HG02763 (cell line): Measurements from ENCODE around the gene SLF1.

Experiments
- ATAC-seq: cut with Tn5 transposase; IDR thresholded peaks from one replicate; pipeline ENCODE4 v1.9.1; 2021; ENCODE audit warnings: mild to moderate bottlenecking, moderate library complexity; ENCODE audit not compliant: unreplicated experiment

SLF1 gene

DNA sequence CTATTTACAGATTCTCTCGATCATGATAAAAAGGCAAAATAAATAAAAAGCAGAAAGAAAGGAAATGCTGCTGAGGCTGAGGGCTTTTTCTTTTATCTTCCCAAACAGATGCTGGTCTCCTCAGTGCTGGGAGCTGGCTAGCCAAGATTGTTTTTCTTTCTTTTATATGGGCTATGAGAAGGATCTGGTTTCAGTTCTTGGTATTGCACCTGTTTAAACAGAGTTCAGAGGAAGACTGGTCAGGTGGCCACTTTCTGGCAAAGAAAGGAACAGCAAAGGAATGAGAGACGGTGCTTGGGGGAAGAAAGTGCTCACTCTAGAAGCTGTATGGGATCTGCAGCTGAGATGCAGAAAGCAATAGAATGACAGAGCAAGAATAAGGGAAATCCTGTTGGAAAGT, 88.9 kb downstream of the SLF1 start:
- ATAC-seq: peak; percentile 46

DNA sequence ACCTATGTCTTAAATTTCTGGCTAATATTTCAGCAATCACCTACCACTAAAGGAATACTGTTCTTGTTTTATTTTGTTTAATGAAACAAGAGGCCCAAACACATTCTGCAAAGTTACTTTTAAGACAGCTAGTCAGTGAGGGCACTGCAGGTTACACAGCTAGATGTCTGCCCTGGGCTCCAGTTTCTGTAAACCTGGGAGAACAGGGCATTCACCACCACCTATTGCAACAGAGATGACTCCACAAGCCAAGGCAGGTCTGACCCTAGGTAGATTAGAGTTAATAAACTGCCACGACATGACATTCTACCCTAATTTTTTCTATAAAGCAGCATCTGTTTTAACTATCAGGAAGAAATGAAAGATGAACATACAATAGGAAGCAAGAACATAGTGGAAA, 90.8 kb downstream of the SLF1 start:
- ATAC-seq: no peak

DNA sequence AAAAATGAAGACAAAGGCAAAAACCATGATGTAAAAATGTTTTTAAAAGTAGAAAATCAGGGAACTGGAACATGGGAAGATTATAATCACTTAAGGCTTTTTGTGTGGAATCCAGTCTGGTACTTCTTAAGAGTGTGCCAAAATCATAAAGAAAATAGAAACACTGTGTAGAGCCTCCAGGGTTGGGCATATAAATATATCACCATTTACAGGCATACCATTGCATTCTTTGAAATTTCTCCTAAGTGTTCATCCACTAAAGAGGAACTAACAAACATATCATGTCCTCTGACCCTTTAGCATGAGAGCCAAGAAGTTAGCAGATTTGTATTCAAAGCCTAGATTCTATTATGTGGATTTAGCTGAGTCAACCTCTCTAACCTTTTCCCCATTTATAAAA, 93.3 kb downstream of the SLF1 start:
- no peak for ATAC-seq

DNA sequence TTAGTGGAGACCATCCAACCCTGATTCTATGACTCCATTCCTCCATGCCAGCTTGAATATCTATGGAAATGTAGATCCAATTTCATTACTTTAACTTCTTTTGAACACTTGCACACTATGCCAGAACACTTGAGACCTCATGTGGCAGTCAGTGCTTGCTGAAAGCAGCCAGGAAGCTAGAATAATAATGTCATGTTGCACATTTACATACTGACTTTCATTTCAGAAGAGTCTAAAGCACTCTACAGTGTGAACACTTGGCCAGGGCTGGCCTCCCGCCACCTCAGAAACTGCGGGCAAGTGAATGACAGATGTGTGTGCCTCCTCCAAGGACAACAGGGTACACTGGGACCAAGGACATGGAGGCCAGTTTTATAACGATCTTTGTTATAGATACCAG, 97.3 kb downstream of the SLF1 start:
- no peak for ATAC-seq

DNA sequence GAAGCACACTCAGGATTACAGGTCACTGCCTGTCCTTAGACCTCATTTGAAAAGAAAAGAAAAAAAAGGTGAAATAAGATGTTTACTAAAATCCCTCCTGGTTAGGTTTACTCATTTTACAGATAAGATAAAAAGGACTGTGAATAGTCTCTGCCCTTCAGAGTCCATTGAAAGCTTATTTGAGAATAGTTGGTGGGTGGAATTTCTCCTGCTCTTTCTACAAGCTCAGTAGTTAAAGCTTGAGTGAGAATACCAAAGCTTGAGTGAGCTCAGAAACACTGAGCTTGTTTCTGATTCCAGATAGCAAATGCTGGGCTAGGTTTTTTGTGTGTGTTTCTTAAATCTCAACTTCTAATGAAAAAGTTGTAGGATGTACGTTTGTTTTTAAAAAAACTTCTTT, 106.7 kb downstream of the SLF1 start:
- ATAC-seq: no peak

DNA sequence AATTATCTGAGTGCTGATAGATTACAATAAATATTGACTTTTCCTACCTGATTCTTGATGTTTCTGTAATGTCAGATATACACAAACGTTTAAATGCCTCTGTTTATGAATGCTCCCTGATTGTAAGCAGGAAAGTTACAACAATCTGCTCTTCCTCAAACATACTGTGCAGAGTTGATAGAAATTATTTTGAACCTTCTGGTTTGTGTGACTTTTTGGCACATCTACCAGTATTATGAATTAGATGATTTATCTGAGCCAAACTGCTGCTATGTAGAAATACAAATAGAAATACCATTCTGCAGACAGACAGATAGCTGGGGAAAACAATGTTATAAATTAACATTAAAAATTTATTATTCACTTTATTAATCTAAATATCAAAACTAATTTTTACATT, 113.0 kb downstream of the SLF1 start:
- no peak for ATAC-seq

DNA sequence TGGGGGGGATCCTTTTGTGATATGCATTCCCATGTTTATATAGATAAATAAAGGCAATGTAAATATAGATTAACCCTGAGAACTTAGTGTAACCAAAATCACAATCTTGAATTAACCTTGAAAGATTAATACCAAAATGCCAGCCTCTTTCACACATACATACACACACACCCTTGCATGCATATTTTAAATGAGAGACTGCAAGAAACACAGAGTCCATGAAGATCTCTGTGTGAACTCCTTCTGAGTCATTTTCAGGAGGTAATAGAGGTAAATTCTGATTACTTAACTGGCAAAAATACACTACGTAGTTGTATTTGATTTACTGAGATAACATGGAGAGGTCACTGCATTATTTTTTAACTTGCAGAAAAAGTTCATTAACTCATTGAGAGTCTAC, 118.0 kb downstream of the SLF1 start:
- no peak for ATAC-seq

DNA sequence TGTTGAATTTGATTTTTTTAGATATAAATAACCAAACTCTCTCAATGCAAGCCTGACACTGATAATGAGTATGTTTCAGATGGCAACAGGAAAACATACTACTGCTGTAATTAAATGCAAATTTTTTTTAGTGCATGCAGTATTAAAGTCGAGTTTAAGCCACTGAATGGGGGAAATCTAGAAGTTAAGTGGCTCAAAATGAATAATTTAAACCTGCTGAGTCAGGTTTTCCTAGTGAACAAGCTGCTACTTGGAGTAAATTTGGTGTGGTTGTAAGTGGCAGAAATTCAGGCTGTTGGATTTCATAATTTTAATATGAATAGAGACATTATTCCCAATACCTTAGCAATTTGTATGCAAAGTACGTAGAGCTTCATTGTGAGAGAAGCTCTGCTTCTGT, 121.8 kb downstream of the SLF1 start:
- ATAC-seq: no peak

DNA sequence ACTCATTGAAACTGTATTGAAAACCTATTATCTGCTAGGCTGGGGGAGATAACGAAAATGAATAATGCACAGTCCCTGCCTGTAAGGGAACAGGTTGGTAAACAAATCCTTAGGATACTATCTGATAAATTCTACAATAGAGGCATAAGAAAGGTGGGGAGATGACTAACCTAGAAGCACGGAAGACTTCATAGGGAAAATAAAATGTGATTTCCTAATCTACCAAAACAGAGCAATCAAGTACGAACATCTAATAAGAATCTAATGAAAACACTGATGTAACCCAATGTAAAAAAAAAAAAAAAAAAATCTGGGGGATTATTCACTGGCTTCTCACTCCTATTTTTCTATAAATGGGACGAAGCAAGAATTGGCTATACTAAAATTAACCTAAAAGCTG, 124.4 kb downstream of the SLF1 start:
- ATAC-seq: no peak

DNA sequence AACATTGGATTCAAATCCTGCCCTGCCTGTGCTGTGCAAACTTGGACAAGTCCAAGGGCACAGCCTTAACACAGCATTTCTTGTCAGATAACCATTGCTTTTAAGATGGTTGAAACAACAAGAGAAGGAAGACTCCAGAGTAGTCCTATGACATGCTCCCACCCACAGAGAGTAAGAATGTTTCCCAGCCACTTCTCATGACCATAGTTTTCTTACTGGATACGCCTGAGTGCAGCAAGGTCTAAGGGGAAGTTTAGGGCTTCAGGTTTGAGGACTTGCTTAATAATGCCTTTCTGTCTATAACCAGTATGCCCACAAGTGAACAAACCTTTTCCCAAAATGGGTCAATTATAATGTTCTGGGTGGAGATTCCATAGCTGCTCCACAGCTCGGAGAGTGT, 126.4 kb downstream of the SLF1 start:
- no peak for ATAC-seq

DNA sequence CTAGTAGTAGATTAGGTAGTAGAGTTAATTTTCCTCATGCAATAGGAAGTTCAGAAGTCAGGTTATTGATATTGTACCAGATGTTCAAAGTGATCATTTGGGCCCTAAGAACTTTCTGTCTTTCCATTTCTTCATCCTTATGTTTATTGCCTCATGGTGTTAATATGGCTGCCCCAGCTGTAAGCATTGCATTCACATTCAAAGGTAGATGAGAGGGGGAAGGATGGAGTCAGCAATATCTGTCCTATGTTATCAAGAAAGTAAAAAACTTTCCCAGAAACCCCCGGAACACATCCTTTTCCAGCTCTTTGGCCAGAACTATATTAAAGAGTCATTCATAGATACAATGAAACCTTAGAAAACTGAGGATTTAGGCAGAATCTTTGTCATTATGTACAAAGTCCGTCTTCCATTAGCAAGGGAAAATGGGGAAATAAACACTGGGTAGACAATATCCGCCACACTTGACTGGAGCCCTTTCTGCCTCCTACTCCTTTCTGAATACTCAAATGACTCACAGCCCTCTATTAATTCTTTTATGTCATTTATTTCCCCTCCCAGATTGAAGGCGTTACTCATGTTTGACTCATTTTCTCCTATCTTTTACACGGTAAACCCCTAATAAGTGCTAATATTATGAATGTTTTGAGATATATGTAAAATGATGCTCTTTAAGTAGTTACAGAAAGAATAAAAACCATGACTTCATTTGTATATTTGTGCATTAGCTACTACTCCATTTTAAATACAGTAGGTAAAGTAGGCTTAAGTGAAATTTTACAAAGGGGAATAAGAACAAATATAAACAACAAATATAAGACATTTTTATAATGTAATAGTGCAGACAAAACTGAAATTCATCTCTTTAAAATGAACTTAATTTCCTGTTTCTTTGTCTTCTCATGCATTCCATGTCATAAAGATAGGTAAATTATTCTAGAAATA, 127.6 kb downstream of the SLF1 start:
- ATAC-seq: peak; percentile 65

DNA sequence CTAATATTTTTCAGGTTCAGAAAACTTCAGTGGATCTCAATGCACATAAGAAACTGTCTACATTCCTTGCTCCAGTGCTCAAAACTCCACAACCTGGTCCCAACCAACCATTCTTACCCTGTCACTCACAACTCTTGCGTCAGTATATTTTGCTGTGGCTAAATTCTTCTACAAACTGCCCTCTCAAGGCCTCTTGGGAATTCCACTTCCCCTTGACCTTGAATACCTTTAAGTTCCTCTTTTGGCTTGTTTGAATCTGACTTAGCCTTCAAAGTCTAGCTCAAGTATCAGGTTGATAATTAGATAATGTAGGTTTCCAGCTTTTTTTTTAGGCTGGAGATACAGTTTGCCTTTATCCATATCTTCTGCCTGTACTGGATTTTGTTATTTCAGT, 128.3 kb downstream of the SLF1 start:
- peak; percentile 57 for ATAC-seq
